A549 (cell line): ENCODE data around the gene SERPIND1.

ENCODE experiments used
- CEBPB ChIP-seq, 2 experiments: fragments of >200 bp in 1 of 2; sonication (Bioruptor Twin) in 1 of 2; formaldehyde crosslinking in 1 of 2; IDR thresholded peaks; 2 replicates each; pipeline ENCODE4 v1.6.1; 2012 to 2016
- CTCF ChIP-seq: fragments of >200 bp; sonication (Bioruptor Twin); formaldehyde crosslinking; IDR thresholded peaks from 3 replicates; pipeline ENCODE4 v1.5.1; 2016
- EP300 ChIP-seq, 2 experiments: fragments of >200 bp; sonication (Bioruptor Twin); formaldehyde crosslinking; IDR thresholded peaks; 2 replicates in 1 of 2; 3 replicates in 1 of 2; pipeline ENCODE4 v1.6.1; 2016 to 2017
- HDAC2 ChIP-seq: fragments of 200-600 bp; sonication (generic); IDR thresholded peaks from 2 replicates; pipeline ENCODE4 v1.6.1; 2016
- MAZ ChIP-seq: fragments of 150-350 bp; IDR thresholded peaks from 2 replicates; pipeline ENCODE4 v1.6.1; 2014; ENCODE audit warnings: antibody characterized with exemption, low read depth, low read length, borderline replicate concordance
- NPAS2 ChIP-seq: fragments of 250-450 bp; sonication (Bioruptor Pico); IDR thresholded peaks from 2 replicates; pipeline ENCODE4 v1.8.0; 2022; ENCODE audit warnings: mild to moderate bottlenecking, moderate library complexity, borderline replicate concordance
- PBX3 ChIP-seq: IDR thresholded peaks from 2 replicates; pipeline ENCODE4 v1.6.1; 2012
- POLR2A ChIP-seq: IDR thresholded peaks from 2 replicates; pipeline ENCODE4 v1.6.1; 2012; ENCODE audit warnings: mild to moderate bottlenecking, low read length
- RAD21 ChIP-seq, 2 experiments: fragments of >200 bp in 1 of 2; sonication (Bioruptor Twin) in 1 of 2; formaldehyde crosslinking in 1 of 2; IDR thresholded peaks in 1 of 2; conservative IDR thresholded peaks in 1 of 2; 2 replicates in 1 of 2; 3 replicates in 1 of 2; pipeline ENCODE4 v1.6.1; 2012 to 2018; ENCODE audit warnings: inconsistent platforms in 1 of 2

- TF ChIP-seq PBX3 = no peak
- TF ChIP-seq HDAC2 = no peak
- TF ChIP-seq CTCF = no peak
- no peak for TF ChIP-seq CEBPB (IDR thresholded peaks at IDR 0.05)
- TF ChIP-seq EP300 (IDR thresholded peaks at IDR 0.05) = no peak
- no peak for TF ChIP-seq POLR2A
- TF ChIP-seq NPAS2 (CRISPR knock-in tag) = no peak
- no peak for TF ChIP-seq MAZ
- no peak for TF ChIP-seq RAD21 (conservative IDR thresholded peaks at IDR 0.05 in 1 of 2, IDR thresholded peaks at IDR 0.05 in 1 of 2)
Measured at GRCh38 chr22:20760084-20760483, 13.8 kb upstream of the SERPIND1 start.
